HPDE6-E6E7 (cell line): ENCODE results near the gene NCAPG2.
A peak's percentile ranks its signal among the peaks of the same experiment; 100 is the strongest.

Experiments
- DNase-seq: peaks from one replicate; pipeline ENCODE4 v3.0.0; 2011; ENCODE audit warnings: missing footprints; ENCODE audit errors: extremely low spot score

The NCAPG2 gene, protein sequence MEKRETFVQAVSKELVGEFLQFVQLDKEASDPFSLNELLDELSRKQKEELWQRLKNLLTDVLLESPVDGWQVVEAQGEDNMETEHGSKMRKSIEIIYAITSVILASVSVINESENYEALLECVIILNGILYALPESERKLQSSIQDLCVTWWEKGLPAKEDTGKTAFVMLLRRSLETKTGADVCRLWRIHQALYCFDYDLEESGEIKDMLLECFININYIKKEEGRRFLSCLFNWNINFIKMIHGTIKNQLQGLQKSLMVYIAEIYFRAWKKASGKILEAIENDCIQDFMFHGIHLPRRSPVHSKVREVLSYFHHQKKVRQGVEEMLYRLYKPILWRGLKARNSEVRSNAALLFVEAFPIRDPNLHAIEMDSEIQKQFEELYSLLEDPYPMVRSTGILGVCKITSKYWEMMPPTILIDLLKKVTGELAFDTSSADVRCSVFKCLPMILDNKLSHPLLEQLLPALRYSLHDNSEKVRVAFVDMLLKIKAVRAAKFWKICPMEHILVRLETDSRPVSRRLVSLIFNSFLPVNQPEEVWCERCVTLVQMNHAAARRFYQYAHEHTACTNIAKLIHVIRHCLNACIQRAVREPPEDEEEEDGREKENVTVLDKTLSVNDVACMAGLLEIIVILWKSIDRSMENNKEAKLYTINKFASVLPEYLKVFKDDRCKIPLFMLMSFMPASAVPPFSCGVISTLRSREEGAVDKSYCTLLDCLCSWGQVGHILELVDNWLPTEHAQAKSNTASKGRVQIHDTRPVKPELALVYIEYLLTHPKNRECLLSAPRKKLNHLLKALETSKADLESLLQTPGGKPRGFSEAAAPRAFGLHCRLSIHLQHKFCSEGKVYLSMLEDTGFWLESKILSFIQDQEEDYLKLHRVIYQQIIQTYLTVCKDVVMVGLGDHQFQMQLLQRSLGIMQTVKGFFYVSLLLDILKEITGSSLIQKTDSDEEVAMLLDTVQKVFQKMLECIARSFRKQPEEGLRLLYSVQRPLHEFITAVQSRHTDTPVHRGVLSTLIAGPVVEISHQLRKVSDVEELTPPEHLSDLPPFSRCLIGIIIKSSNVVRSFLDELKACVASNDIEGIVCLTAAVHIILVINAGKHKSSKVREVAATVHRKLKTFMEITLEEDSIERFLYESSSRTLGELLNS

DNA sequence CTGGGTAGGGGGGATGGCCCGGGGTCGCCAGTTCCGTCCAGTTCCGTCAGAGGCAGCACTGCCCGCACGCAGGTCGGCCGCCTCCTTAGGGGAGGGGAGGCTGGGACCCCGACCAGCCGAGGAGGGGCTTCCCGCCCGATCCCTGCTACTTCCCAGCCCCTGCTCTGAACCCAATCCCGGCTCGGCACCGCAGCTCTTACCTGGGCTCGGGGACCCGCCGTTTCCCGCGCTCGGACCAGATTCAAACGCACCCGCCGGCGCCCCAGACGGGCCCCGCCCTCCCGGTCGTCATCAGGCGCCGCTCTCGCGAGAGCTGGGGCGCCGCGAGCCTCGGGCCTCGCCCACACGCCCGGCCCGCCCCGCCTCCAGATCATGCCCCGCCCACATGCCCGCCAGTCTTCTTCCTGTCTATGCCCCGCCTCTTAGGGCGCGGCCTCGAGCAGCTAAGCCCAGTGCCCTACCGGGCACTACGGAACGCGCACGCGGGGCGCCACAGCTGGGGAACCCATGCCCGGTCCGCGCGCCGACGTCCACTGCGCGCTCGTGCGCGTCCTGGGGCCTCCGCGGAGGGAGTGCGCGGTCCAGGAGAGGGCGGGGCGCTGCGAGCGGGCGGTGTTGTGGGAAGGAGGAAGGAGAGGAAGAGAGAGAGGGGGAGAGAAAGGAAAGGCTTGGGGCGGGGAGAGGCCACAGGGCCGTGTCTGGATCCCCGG lies at the start of gene NCAPG2:
Gene NCAPG2, minus strand, starts transcription at position 281 of the 710 bp plus-strand sequence. CDS start 2,905 bp downstream, outside the sequence.
- peak; percentile 96 for DNase-seq

DNA sequence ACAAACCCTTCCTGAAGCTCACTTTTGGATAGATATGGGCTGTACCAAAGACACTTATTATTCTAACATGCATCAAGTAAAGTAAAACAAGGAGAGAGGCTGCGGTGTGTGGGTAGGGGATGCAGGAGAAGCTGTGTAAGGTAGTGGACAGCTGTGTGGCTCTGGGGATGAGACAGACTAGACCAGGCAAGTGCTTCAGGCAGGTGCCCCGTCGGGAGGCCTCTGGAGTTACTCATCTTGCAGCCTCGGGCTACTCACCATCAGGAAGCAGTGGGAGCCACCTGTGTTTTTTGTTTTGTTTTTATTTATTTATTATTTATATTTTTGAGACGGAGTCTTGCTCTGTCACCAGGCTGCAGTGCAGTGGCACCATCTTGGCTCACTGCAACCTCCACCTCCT lies 49.3 kb upstream of the NCAPG2 start:
- DNase-seq = peak; percentile 81

DNA sequence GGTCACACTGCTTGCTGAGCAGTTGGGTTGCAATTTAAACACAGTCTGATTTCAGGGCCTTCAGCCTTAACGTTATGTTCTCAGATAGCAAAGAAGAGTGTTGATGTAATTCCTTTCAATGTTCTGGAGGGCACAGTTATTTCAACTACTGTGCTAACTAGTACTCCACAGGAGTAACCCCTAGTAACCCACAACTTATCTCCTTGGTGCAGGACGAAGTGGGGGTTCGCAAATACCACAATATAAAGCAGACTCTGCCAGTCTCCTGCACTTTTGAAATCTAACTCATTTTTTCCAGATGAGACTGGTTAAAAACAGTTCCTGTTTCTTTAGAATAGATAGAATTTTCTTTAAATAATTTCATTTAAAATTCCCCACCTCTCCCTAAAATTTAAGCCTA lies 47.1 kb upstream of the NCAPG2 start:
- DNase-seq = no peak

DNA sequence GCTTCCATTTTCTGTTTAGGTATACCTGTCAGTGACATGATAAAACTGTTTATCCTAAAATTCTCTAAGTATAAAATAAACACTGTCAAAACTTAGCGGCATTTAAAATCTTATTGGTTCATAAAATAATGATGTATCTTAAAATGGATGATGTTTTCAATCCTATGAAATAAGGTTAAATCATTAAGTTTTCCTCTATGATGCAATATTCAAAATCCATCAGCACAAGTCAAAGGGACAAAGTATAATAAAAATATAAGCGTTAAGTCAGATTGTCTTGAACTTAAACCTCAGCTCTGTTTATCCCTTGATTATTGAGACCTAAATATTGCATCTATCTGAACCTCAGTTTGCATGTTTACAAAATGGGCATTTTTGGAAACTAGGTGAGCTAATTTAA lies 46.6 kb upstream of the NCAPG2 start:
- no peak for DNase-seq

DNA sequence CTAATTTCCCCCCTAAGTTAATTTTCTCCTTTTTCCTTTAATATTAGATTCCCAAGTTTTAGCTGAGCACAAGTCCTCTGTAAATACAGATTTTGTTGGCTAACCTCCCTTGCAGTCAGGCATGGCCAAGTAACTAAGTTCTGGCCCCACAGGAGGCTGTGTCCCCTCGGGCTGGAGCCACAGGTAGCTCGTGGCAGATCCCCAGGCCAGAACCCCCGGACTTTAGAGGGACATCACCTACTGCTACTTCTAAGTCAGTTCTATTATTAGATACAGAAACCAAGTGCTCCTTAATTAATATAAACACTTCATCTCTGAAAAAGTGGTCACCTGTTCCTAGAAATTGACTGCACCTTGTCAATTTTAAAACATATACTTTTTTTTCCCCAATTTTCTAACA lies 46.1 kb upstream of the NCAPG2 start:
- DNase-seq = no peak

DNA sequence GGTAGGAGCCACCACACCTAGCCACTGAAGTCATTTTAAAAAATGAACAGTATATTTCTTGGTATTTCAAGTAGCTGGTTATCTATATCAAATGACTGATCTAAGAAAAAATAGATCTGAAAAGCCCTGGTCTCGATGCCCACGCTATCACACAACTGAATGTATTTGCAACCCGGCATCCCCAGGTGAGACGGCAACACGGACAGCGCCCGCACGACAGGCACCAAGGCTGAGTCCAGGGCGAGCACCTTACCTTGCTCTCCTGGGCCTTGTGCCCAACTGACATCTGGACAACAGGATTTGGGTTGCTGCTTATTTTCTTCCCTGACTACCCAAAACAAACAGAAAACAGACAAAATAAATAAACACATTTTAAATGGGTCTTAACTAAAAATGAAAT lies 44.8 kb upstream of the NCAPG2 start:
- DNase-seq = no peak

DNA sequence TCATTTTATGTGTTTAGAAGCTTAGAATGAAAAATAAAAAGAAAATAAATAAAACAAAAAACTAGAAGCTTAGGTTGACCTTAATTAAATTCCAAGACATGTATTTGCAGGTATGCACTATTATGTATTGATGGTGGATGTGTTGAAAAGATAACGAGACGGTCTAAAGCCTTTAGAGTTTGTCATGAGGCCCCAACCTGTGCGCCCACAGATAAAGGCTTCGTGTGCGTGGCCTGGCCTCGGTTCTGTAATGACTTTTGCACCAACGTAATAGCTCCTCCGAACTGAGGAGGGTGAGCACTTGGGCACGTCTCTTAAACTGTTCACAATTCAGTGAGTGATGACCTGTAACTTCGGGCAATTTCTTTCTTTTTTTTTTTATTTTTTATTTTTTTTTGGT lies 43.7 kb upstream of the NCAPG2 start:
- no peak for DNase-seq

DNA sequence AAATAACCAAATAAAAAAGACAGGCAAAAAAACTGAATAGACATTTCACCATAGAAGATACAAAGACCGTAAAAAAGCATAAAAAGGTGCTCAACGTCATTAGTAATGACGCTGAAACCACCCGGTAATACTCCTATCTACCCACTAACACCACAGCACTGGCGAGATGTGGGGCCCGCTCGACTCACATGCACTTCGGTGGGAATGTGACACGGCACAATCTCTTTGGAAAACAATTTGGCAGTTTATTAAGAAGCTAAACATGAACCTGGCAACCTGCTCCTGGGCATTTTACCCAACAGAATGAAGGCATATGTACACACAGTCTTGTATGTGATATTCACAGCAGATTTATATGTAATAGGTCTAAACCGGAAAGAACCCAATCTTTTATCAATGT lies 42.8 kb upstream of the NCAPG2 start:
- DNase-seq = no peak

DNA sequence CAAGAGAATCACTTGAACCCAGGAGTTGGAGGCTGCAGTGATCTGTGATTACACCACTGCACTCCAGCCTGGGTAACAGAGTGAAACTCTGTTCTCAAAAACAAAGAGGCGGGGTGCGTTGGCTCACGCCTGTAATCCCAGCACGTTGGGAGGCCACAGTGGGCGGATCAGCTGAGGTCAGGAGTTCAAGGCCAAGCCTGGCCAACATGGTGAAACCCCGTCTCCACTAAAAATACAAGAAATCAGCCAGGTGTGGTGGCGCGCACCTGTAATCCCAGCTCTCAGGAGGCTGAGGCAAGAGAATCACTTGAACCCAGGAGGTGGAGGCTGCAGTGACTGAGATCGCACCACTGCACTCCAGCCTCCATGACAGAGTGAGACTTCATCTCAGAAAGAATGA lies 42.4 kb upstream of the NCAPG2 start:
- no peak for DNase-seq

DNA sequence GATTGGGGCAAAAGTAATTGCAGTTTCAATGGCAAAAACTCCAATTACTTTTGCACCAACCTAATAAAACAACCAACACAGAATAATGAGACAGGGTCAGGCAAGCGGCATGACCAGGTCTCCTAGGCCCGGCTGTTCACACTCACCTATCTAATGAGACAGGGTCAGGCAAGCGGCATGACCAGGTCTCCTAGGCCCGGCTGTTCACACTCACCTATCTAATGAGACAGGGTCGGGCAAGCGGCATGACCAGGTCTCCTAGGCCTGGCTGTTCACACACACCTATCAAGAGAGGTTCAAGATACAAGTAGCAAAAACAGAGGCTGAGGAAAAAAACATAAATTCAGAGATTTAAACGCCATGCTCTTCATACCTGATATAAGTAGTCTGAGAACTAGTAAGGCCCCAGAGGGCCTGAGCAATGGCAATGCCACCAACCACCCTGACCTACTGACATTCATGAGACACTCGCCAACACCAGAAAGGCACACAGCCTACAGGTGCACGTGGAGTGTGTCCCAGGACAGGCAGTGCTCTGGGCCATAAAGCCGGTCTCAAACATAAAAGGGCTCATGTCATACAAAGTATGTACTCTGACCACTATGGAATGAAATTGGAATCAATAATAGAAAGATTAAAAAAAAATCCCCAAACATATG lies 40.6 kb upstream of the NCAPG2 start:
- no peak for DNase-seq

DNA sequence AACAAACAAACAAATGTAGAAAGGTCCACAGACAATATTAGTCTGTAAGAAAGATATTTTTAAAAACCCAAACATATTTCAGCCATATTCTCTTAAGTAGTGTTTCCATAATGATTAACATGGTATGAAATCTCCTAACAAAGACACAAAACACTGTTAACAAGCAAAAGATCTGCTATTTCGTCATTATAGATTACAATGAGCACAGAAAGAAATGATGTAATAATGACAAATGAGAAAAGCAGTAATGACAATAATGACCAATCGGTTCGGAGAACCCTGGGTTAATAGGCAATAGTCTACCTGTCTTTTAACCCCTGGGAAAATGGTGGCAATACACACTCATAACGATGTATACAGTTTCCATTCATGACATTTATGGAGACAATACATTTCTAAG lies 39.5 kb upstream of the NCAPG2 start:
- no peak for DNase-seq

DNA sequence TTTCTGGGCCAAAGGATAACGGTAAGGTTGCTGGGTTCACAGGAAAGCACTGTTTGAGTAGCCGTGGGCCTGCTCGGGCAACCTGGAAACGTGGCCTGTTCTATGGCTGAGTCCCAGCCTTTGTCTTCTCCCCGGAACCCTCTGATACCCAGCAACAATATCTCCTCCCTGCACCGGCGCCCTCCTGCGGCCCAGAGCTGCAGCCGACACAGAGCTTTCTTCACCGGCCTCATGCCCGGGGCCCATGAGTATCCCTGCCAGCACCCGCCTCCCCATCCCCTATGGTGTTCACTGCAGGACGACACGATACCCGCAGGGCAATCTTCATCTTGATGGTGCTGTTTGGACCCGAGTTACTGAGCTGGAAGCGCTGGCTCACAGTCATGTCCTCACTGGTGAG lies 38.6 kb upstream of the NCAPG2 start:
- DNase-seq = no peak

DNA sequence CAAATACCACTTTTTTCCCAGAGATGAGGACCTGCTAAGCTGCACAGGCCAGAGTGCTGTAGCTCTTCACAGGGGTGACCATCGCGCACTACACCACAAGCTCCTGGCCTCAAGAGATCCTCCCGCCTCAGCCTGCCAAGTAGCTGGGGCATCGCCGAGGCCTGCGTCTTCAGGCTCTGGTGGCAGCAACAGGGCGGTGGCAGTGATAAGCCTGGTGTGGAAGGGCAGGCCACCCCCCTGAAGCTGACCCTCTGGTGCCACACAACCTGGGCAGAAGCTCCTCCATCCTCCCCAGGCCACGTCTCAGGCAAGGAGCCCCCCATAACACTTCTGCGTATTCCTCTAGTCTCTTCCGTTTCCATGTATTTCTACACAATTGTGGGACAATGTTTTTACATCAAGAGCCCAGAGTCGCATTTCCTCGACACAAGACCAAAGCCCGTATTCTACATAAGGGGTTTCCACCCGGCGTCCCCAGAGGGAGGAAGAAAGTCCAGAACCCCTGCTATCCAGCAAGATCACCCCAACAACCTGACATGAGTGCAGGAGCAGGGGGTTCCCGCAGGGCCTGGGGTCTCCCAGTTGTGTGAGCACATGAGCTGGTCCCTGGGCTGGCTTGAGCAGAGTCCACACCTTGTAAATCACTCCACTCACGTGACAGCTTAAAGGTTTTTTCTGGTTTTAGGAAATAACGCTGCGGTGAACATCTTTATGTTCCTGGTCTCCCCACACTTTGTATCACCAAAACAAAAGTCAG lies 37.6 kb upstream of the NCAPG2 start:
- no peak for DNase-seq

DNA sequence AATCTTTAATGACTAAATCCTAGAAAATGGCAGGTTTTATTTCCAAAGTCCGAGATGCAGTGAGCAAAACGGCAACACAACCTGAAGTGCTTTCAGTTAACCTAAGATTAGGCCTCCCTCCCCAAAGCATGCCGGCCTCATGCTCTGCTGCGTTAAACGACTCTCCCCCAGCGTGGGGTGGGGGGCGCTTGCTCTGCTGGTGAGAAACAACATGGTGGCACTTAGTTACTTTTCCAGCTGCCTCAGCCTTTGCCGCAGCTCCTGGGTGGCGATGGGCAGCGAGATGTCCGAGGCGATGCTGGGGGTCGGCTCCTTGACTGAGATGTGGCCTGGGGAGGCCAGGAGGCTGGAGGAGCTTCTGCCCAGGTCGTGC lies 36.7 kb upstream of the NCAPG2 start:
- no peak for DNase-seq

DNA sequence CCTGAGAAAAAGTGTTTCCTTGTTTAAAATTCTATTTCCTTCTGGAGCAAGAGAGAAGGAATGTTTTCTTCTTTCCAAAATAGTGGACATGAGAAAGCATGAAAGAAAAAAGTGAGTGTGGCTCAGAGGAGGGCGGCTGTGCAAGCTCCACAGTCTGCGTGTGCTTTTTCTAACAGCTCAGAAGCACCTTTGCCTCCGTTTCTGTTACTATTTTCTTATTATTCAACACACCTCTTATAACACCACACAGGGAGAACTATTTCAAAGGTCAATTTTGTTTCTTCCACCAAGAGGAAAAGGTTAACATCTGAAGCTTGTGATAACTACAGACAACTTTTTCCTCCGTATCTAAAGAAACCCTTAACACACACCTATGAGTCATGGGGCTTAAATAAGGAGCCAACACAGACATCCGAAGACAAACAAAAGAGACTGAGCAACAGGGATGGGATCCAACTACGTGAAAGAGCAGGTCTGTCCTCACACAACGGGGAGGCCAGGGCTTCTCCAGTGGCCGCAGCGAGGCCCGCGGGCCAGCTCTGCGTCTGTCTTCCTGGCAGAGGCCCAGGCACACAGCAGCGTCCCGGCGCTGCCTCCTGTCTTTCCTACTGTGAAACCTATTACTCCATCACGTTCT lies 36.2 kb upstream of the NCAPG2 start:
- no peak for DNase-seq

DNA sequence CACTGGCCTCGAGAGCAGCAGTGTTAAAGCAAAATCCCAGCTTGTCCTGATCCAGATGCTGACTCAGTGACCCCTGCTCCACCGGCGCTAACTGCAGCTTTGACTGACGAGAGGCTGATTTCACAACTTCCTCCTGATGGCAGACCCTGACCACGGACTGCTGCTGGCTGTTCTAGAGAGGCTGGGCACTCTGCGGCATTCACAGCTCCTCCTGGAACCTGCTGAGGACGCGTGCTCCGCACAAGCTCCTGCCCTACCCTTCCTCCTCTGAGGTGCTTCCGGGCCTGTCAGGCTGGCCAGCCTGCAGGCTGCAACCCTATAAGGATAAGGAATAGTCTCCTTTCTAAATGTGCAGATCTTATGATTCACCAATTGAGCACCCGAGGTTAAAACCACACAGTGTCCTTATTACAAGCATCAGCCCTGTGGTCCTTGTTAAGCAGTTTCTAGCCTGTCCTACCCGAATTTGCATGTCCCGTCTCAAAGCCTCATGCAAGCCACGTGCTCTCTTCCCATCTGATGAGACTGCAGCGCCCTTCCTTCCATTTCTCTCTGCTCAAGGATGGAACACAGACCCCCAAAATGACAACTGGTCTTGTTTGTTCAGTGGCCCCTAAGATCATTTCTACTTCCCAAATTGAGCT lies 35.5 kb upstream of the NCAPG2 start:
- no peak for DNase-seq

DNA sequence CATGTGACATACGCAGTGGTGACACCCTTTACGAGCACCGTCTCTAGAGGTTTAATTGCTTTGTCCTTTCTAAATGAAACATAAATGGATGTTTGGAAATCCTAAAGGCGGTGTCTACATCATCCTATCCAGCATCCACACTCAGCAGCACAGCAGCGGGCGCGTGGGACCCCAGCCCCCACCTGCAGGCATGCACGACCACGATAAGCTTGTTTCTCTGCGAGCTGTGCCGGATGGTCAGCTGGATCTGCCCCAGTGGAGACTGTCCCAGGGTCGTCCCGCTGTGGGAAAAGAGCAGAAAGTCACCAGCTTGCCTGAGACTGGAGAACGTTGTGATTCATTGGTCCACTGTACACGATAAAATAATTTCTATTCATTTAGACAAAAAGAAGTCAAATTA lies 34.2 kb upstream of the NCAPG2 start:
- no peak for DNase-seq

DNA sequence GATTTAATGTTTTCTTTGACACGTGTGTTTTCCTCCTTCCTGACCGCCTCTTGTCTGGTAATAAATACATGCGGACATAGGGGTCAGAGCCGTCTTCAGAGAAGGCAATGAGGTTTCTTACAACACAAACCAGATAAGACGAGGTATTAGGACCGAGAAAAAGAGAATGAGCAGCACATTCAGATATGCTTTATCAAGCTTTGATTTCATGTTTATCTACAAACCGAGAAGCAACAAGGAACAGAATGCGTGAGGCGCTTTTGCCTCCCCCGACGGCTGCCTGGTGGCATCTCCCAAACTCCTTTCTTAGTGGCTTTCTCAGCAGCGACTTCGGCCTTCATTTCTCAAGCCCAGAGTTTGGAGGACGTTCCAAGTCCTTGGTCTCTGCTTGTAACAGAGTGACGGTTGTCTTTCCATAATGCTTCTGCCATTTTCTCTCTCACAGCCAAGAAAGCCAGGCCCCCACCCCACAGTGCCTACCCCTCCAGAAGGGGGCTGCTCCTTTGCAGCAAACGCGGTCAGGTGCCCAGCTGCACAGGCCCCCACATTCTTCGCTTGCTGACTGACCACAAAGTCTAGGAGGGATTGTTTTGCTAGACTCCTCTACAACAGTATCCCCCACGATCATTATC lies 32.6 kb upstream of the NCAPG2 start:
- no peak for DNase-seq

DNA sequence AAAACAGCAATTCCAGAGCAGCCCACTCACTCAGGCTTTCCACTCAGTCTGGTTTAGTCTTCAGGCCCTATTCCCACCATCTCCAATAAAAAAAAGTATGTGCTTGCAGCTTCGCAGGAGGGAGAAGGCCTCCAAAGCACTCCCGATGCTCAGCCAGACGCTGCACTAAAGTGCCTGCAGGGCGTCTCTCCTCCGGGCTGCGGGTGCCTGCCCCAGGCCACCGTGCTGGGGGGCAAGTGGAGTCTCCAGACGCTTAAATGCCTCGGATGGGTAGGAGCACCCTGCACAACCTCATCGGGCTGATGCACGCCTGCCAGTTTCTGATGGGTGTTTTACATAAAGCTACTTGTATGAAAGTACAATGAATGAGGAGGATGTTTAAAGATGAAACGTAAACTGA lies 31.3 kb upstream of the NCAPG2 start:
- DNase-seq = no peak
